Muscle of leg (tissue), 11 donors: ENCODE measurements around the gene MIR17HG. TPM values are rescaled to one million over a fixed set of nuclear protein-coding genes. Genes with fewer than 3 reads are reported as not detected.
"Not testable (repeated sequence)": the region's sequence is repeated elsewhere in the genome, so short reads cannot be mapped to it uniquely, and the experiment has no call there.

ENCODE experiments used
- DNase-seq: peaks from one replicate; pipeline ENCODE4 v3.0.0; 2013
- H3K27ac ChIP-seq: one replicate; pipeline ENCODE4 v1.5.1; 2013; ENCODE audit warnings: mild to moderate bottlenecking, low read length, control low read depth
- H3K27me3 ChIP-seq: one replicate; pipeline ENCODE4 v1.6.1; 2013; ENCODE audit warnings: low read length; ENCODE audit not compliant: control insufficient read depth, insufficient read depth
- H3K36me3 ChIP-seq: one replicate; pipeline ENCODE4 v1.6.1; 2013; ENCODE audit warnings: low read length; ENCODE audit not compliant: control insufficient read depth, insufficient read depth
- H3K4me1 ChIP-seq: one replicate; pipeline ENCODE4 v1.6.1; 2013; ENCODE audit warnings: low read length; ENCODE audit not compliant: control insufficient read depth, insufficient read depth
- H3K4me3 ChIP-seq: one replicate; pipeline ENCODE4 v1.5.1; 2013; ENCODE audit warnings: low read length, control low read depth
- H3K9me3 ChIP-seq: replicated peaks from 2 replicates; pipeline ENCODE4 v1.6.1; 2013; ENCODE audit warnings: low read depth, low read length; ENCODE audit not compliant: control insufficient read depth
- WGBS: methylation state at CpG from one replicate; pipeline ENCODE4 v1.1.5; 2013; ENCODE audit warnings: missing lambda C conversion rate; ENCODE audit not compliant: insufficient coverage; 5-methylcytosine and 5-hydroxymethylcytosine counted together
- polyA plus RNA-seq, 8 donors: library from polyadenylated mRNA; unstranded; fragments of 120-200 nt; gene quantifications; one replicate each; pipeline versions ENCODE4 v1.2.1 to v1.2.3, GENCODE V29; 2013; ENCODE audit warnings: inconsistent platforms in 1 of 8, low replicate concordance in 1 of 8; ENCODE audit not compliant: insufficient read length in 8 of 8, insufficient read depth in 1 of 8
- total RNA-seq: library from RNA; stranded (reverse); fragments of 120-200 nt; gene quantifications from one replicate; pipeline ENCODE4 v1.2.4, GENCODE V29; 2013

Gene MIR17HG
- total and polyA plus RNA-seq, 9 donors: 1.2 to 6.3 (median 3.1) TPM

DNA sequence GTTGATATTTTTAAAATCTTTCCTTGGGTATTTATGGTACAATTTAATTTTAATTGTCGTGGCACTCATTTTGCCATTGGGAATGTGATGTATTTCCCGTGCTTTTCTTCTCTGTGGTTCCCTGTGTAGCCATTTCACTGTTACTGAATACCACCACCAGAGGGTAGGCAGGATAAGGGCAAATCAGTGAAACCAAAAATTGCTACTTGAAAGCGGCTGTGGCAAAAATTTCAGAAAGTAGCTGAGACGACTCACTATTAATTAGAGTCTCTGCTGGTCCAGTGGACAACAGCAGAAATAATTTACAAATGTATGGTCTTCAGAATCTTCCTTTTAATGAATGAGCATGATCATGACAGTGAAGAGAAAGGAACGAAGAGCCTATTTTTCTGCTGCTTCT, 34.4 kb upstream of the MIR17HG start:
- H3K4me1 ChIP-seq: no peaks in the 10 kb centered on the region
- no CpG with 5 or more reads among the region's 5 CpGs for WGBS
- no peak overlapping the region for H3K4me3 ChIP-seq
- no peaks in the 10 kb centered on the region for H3K36me3 ChIP-seq
- H3K27ac ChIP-seq: no peak overlapping the region
- H3K27me3 ChIP-seq: no peaks in the 10 kb centered on the region
- H3K9me3 ChIP-seq: no peaks in the 10 kb centered on the region
- peak; percentile 38 for DNase-seq

DNA sequence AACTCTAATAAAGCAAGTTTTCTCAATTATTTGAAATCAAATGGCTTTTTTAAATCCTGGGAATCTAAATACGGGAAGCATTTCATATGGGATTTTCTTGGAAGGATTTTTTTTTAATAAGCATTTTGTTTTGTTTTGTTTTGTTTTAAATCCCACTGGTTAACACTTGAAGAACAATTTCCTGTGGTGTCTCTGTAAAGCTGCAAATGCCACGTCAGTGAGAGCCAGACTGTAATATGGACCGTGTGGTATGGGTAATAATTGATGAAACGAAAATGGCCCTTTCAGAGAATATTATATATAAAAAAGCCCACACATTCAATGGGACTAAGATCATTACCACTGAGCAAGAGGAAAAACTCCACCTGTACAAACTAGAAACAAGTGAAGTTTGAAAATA, 33.9 kb upstream of the MIR17HG start:
- H3K4me3 ChIP-seq: no peak overlapping the region
- H3K27me3 ChIP-seq: no peaks in the 10 kb centered on the region
- H3K9me3 ChIP-seq: no peaks in the 10 kb centered on the region
- no peaks in the 10 kb centered on the region for H3K36me3 ChIP-seq
- no peak overlapping the region for H3K27ac ChIP-seq
- WGBS: 50% methylated on average over 1 of the region's 4 CpGs
- H3K4me1 ChIP-seq: no peaks in the 10 kb centered on the region
- DNase-seq: no peak

DNA sequence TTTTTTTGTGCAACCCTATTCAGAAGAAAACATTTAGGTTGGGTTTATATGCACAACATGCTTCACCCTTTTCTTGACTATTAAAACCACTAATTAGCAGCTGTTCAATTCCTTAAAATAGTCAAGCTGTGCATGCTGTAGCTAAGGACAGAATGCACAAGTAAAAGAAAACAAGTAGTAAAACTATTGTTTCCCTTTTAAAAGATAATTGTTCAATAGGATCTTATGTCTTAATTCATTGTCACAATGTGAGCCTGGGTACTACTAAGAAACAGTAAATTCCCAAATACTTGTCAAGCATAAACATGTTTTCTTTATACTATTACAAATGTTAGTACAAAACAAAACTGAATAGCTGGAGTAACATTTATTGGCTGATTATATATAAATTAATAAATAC, 32.6 kb upstream of the MIR17HG start:
- no peaks in the 10 kb centered on the region for H3K9me3 ChIP-seq
- no peak overlapping the region for H3K4me3 ChIP-seq
- no peaks in the 10 kb centered on the region for H3K27me3 ChIP-seq

DNA sequence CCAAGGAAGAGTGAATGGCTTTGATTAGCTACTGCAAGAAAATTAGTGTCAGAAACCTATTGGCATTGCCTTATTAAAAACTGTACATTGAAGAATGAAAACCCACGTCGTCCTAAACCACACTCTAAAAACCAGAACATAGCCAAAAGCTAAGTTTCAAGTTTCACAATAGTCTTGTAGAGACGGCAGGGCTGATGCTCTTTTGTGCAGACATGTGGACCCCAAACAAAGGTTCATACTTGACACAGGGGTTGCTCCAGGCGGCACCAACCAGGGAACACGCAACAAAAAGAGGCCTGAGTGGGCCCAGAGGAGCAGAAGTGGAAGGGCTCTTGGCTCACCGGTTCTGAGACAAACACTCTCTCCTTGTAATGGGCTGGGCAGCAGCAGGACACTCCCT, 28.6 kb upstream of the MIR17HG start:
- Histone ChIP-seq H3K4me3 (no peak overlapping the region), H3K27ac (no peak overlapping the region), H3K4me1 (no peaks in the 10 kb centered on the region), H3K27me3 (no peaks in the 10 kb centered on the region), H3K9me3 (no peaks in the 10 kb centered on the region), H3K36me3 (no peaks in the 10 kb centered on the region)
- DNase-seq: no peak
- 53% methylated on average over 4 of the region's 6 CpGs for WGBS

More for the DNA sequence above, 32.6 kb upstream of the MIR17HG start:
- H3K36me3 ChIP-seq: no peaks in the 10 kb centered on the region
- no peak for DNase-seq
- H3K4me1 ChIP-seq: no peaks in the 10 kb centered on the region
- H3K27ac ChIP-seq: no peak overlapping the region

DNA sequence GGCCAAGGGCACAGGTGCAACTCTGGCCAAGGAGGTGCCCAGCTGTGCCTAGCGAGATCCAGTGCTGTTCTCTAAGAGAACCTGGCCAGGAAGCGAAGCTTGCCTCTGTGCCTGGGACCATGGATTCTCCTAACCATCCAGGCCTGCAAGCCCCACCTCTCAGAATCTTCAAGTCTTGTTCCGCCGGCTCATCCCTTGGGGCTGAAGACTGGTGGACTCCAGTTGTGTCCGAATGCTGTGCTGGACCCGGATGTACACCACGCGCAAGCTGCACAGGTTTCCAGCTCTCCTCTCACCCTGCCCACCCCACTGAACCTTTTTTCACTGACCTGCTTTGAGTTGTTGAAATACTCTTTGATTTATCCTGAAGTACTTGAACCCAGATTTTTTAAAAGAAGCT, 27.5 kb upstream of the MIR17HG start:
- H3K4me1 ChIP-seq: no peaks in the 10 kb centered on the region
- no peaks in the 10 kb centered on the region for H3K27me3 ChIP-seq
- no peaks in the 10 kb centered on the region for H3K9me3 ChIP-seq
- 92% methylated on average over 6 of the region's 8 CpGs for WGBS
- H3K27ac ChIP-seq: no peak overlapping the region
- no peak for DNase-seq
- no peak overlapping the region for H3K4me3 ChIP-seq
- no peaks in the 10 kb centered on the region for H3K36me3 ChIP-seq

DNA sequence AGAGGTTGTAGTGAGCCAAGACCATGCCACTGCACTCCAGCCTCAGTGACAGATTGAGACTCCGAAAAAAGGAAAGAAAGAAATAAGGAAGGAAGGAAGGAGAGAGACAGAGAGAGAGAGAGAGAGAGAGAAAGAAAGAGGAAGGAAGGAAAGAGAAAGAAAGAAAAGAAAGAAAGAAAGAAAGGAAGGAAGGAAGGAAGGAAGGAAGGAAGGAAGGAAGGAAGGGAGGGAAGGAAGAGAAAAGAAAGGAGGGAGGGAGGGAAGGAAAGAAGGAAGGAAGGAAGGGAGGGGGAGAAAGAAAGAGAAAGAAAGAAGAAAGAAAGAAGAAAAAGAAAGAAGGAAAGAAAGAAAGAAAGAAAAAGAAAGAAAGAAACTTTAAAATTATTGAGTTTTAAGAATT, 26.5 kb upstream of the MIR17HG start:
- H3K4me3 ChIP-seq, H3K9me3 ChIP-seq, H3K36me3 ChIP-seq, DNase-seq, H3K27me3 ChIP-seq, H3K27ac ChIP-seq, H3K4me1 ChIP-seq: not testable (repeated sequence)
- WGBS: 100% methylated on average over 1 of the region's 1 CpG

DNA sequence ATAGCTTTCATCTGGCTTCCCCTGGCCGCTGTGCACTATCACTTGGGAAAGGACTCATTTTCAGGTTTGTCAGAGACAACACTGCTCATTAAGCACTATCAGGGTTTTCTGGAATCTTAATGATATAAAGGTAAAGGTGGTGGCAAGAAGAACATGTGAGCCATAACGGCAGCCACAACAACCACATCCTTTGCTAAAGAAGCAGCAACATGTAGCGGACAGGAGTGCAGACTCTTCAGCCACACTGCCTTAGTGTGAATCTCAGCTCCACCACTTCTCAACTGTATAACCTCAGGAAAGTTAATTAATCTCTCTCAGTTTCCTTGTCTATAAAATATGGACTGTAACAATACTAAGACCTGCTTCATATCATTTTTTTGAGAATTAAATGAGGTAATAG, 24.1 kb upstream of the MIR17HG start:
- no CpG with 5 or more reads among the region's 3 CpGs for WGBS
- H3K4me3 ChIP-seq: no peak overlapping the region
- no peaks in the 10 kb centered on the region for H3K27me3 ChIP-seq
- no peak for DNase-seq
- H3K9me3 ChIP-seq: no peaks in the 10 kb centered on the region
- no peaks in the 10 kb centered on the region for H3K36me3 ChIP-seq
- H3K27ac ChIP-seq: no peak overlapping the region
- no peaks in the 10 kb centered on the region for H3K4me1 ChIP-seq

DNA sequence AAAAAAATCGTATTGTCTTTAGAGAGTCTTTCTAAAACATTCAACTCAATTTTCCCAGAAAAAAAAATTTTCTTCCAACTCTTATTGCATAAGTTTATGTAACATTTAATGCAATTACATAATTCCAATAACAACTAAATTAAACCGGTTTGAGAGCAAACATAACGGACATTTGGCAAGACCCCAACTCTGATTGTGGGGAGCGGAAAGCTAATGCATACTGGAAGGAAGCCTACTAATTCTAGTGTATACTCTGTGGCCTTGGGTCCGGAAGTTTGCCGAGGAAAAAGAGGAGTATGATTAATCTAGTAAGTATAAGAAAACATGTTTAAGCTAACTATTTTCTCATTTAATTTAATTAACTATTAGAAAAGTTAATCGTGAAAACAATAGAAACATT, 21.3 kb upstream of the MIR17HG start:
- no peak overlapping the region for H3K27ac ChIP-seq
- H3K9me3 ChIP-seq: no peaks in the 10 kb centered on the region
- peak; percentile 25 for DNase-seq
- H3K4me3 ChIP-seq: no peak overlapping the region
- WGBS: no CpG with 5 or more reads among the region's 7 CpGs
- no peaks in the 10 kb centered on the region for H3K36me3 ChIP-seq
- H3K27me3 ChIP-seq: no peaks in the 10 kb centered on the region
- no peaks in the 10 kb centered on the region for H3K4me1 ChIP-seq

DNA sequence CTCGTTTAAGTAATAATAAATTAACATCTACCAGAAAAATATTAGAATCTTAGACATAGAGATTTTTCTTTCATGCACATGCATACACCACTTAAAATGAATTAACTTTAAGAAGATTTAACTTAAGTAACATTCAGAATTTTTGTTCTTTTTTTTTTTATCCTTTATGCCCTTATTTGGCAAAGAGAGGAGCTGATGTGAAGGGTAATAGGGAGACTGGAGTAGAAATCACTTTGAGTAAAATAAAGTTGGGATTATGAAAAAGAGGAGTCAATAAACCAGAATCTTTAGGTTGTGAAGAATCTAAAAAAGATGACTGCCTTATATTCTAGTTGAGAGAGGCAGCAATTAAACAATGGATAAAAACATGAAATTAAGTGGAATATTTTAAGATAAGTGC, 18.8 kb upstream of the MIR17HG start:
- WGBS: no CpG with 5 or more reads among the region's 1 CpG
- Histone ChIP-seq H3K27me3 (no peaks in the 10 kb centered on the region), H3K4me1 (no peaks in the 10 kb centered on the region), H3K27ac (no peak overlapping the region), H3K4me3 (no peak overlapping the region), H3K36me3 (no peaks in the 10 kb centered on the region), H3K9me3 (no peaks in the 10 kb centered on the region)
- no peak for DNase-seq

DNA sequence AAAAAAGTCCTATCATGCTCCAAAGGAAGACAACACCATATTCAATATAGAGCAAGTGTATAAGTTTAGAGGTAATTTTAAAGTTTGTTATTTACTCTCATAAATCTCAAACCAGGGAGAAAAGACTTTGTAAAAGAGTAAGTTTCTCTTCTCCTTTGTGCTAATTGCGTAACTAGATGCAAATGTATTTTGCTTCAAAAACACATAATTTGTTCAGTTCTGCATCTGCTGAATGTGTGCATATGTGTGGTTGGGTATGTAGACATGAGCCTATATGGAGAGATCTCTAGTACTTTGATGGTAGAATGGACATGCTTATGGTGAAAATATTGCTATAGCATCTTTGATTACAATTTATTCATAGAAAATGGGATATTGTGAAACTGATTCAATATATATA, 17.8 kb upstream of the MIR17HG start:
- no peak for DNase-seq
- no CpG with 5 or more reads among the region's 1 CpG for WGBS
- Histone ChIP-seq H3K4me3 (no peak overlapping the region), H3K36me3 (no peaks in the 10 kb centered on the region), H3K4me1 (no peaks in the 10 kb centered on the region), H3K27me3 (no peaks in the 10 kb centered on the region), H3K27ac (no peak overlapping the region), H3K9me3 (no peaks in the 10 kb centered on the region)

DNA sequence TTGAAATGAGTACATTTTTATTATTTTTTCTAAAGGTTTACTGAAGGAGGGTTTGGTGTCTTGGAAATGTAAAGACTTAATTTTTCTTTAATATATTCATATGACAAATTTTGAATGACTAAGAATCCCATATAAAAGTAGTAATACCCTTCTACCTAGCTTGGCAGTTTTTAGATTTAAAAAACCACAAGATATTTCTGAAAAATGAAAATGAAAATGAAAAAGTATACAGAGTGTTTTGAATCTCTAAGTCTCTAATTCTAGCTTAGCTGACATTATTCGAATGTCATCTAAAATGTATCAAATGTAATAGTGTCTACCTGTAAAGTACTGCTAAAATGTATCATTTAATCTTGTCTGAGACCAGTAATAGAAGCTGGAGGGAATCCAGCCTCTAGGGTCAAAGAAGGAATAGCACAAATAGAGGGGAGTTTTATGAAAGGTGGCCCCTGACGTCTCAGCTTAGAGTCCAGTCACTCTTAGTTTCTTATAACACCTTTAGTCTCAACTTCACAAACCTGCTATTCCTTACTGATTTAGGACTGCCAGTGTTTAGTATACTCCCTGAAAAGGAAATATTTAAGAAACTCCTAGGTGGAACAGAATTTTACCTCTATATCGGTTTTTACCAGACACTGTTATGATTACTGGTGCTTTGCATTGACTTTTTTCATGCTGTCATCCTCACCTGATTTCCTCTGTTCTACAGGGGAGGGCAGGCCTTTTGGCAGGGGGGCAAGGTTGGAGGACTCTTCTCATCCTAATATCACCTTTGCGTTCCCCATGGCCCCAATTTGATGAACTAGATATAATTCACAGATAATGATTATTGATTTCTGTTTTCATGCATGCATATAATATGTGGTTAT, 16.2 kb upstream of the MIR17HG start:
- H3K27ac ChIP-seq: no peak overlapping the region
- H3K9me3 ChIP-seq: no peaks in the 10 kb centered on the region
- no peaks in the 10 kb centered on the region for H3K4me1 ChIP-seq
- DNase-seq: no peak
- H3K36me3 ChIP-seq: no peaks in the 10 kb centered on the region
- no CpG with 5 or more reads among the region's 4 CpGs for WGBS
- no peak overlapping the region for H3K4me3 ChIP-seq
- no peaks in the 10 kb centered on the region for H3K27me3 ChIP-seq
